Right atrium auricular region (tissue), 2 donors: Measurements from ENCODE around the gene PRDM16. TPM values are rescaled to one million over a fixed set of nuclear protein-coding genes. Genes with fewer than 3 reads are reported as not detected.

Experiments
- DNase-seq: peaks from one replicate; pipeline ENCODE4 v3.0.0-alpha.2; 2019; ENCODE audit warnings: low spot score
- H3K27ac ChIP-seq, 2 donors: fragments of 200-600 bp; sonication (generic); 1 replicate in 1 of 2; 2 replicates in 1 of 2; pipeline ENCODE4 v1.5.1; 2016 to 2019
- H3K27me3 ChIP-seq, 2 donors: fragments of 200-600 bp; sonication (generic); one replicate each; pipeline versions ENCODE4 v1.5.1 to v1.6.0; 2017 to 2019
- H3K36me3 ChIP-seq: fragments of 200-600 bp; sonication (generic); one replicate; pipeline ENCODE4 v1.5.1; 2016
- H3K4me1 ChIP-seq, 2 donors: fragments of 200-600 bp; sonication (generic); one replicate each; pipeline versions ENCODE4 v1.5.1 to v1.6.0; 2017 to 2019
- H3K4me3 ChIP-seq, 2 donors: fragments of 200-600 bp; sonication (generic); 1 replicate in 1 of 2; 2 replicates in 1 of 2; pipeline ENCODE4 v1.5.1; 2017 to 2019; ENCODE audit warnings: mild to moderate bottlenecking in 1 of 2, moderate library complexity in 1 of 2
- H3K9me3 ChIP-seq, 2 donors: fragments of 200-600 bp; sonication (generic); one replicate each; pipeline ENCODE4 v1.5.1; 2019
- CTCF ChIP-seq, 2 donors: fragments of 200-600 bp; sonication (generic); IDR thresholded peaks; one replicate each; pipeline ENCODE4 v1.5.1; 2019; ENCODE audit warnings: antibody characterized with exemption in 2 of 2
- total RNA-seq, 2 donors: library from RNA; depleted of rRNA; stranded (reverse); fragments of >200 nt; gene quantifications; one replicate each; pipeline ENCODE4 v1.1.0, GENCODE V29; 2016

PRDM16 gene
- total RNA-seq, 2 donors from 2014 or later: 0.22 to 3.3 TPM

DNA sequence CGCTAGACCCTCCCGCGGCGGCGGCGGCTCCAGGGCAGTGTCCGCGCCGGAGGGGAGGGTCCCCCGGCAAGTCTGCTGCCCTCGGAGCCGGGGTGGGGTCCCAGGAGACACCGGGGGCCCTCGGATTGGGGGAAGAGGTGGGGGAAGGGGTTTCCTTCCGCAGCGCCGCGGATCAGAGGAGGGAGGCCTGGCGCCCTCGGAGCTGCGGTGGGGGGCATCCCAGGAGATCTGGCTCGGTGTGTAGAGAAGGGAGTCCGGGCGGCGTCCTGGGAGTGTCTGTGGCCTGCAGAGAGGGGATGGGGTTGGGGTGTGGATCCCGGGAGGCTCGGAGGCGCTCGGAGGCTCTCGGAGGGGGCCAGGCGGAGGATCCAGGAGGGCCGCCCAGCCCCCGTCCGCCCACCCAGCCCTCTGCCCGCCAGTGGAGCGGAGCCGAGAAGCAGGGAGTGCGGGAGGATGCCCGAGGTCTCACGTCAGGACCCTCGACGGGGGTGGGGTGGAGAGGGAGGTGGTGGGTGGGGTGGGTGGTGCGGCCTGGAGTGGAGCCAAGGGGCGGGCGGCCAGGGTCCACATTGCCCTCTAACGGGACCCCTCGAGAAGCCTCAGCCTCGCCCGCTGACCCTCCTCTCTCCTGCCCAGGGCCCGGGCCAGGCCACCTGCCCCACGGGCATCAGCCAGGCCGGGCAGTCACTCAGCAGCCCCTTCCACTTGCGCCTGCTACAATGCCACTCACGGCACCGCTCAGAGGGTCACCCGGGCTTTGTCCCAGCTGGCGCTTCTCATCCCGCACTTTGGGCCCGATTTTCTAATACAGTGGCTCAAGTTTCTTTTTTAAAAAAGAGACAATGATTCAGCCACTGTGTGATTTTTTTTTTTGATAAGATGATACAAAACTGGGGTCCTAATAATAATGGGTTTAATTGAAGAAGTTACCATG, 325.3 kb downstream of the PRDM16 start:
- Histone ChIP-seq H3K27ac (peak overlapping the region; percentile 55 to 70), H3K9me3 (no peaks in the 10 kb centered on the region), H3K4me3 (peak overlapping the region; percentile 37 to 46), H3K36me3 (no peaks in the 10 kb centered on the region), H3K27me3 (peaks cover 4 to 9% of the 10 kb centered on the region in 2 donors), H3K4me1 (peaks cover 0 to 20% of the 10 kb centered on the region in 2 donors)
- DNase-seq: no peak
- TF ChIP-seq CTCF (IDR thresholded peaks at IDR 0.05): no peak

GRCh38 chr1:3396411-3396810, 327.4 kb downstream of the PRDM16 start:
- no peak overlapping the region for H3K4me3 ChIP-seq
- no peak for TF ChIP-seq CTCF (IDR thresholded peaks at IDR 0.05)
- H3K9me3 ChIP-seq: no peaks in the 10 kb centered on the region
- H3K4me1 ChIP-seq: peaks cover 0 to 20% of the 10 kb centered on the region in 2 donors
- H3K27ac ChIP-seq: no peak overlapping the region
- no peaks in the 10 kb centered on the region for H3K36me3 ChIP-seq
- peaks cover 4 to 9% of the 10 kb centered on the region in 2 donors for H3K27me3 ChIP-seq
- no peak for DNase-seq

GRCh38 chr1:3397311-3397710, 328.3 kb downstream of the PRDM16 start:
- DNase-seq: no peak
- Histone ChIP-seq H3K27ac (no peak overlapping the region), H3K9me3 (no peaks in the 10 kb centered on the region), H3K36me3 (no peaks in the 10 kb centered on the region), H3K4me3 (no peak overlapping the region), H3K27me3 (peaks cover 4 to 9% of the 10 kb centered on the region in 2 donors), H3K4me1 (peaks cover 0 to 20% of the 10 kb centered on the region in 2 donors)
- no peak for TF ChIP-seq CTCF (IDR thresholded peaks at IDR 0.05)

DNA sequence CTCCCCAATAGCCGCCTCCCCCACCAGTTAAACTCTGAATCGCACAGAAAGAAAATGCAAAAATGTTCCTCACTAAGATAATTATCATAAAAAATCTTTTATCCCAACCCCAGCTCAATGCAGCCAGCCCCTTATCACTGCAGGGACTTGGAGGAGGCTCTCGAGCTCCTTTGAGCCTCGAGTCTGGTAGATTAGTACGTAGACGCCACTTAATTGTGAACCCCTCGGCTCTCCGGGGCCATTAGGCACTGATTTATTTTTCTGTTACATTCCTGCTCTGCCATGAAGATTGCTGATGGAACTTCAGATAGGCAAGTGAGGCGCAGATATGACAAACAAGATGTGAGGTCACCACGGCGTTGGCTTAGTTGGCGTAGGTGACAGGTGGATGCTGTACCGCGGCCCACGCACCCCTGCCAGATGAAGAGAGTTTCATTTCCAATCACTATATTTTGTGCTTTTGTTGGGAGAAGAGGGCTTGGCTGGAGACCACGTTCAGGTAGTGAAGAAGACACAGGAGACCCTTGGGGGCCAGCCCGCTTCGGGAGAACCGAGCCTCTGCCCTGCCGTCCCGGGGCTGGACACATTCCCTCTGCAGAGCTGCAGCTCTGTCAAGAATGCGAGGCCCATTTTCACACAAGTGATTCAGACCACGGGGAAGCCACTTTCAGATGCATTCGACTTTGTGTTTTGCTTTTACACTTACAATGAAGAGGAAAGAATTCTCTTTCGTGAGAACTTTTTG, 329.6 kb downstream of the PRDM16 start:
- no peak overlapping the region for H3K4me3 ChIP-seq
- peaks cover 4 to 9% of the 10 kb centered on the region in 2 donors for H3K27me3 ChIP-seq
- no peak for TF ChIP-seq CTCF (IDR thresholded peaks at IDR 0.05)
- no peaks in the 10 kb centered on the region for H3K9me3 ChIP-seq
- no peak overlapping the region for H3K27ac ChIP-seq
- no peaks in the 10 kb centered on the region for H3K36me3 ChIP-seq
- no peak for DNase-seq
- H3K4me1 ChIP-seq: peaks cover 0 to 10% of the 10 kb centered on the region in 2 donors

DNA sequence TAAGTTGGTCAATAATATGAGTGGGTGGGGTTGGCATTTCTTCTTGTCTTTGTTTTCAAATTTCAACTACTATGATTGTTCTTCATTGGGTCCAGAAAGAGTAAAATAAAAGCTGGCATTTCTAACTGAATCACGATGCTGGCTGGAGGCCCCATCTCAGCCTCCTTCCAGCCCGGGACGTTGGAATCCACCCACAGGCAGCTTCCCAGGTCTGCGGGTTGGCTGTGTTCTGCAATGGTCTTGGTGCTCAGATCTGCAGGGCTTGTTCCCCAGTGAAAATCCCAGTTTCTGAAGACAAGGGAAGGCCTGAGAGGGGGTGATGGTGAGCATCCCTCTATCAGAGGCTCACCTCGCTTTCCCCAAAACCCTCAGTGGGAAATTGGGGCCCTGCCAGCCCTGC, 330.7 kb downstream of the PRDM16 start:
- Histone ChIP-seq H3K36me3 (no peaks in the 10 kb centered on the region), H3K27ac (no peak overlapping the region), H3K9me3 (no peaks in the 10 kb centered on the region), H3K4me1 (no peaks in the 10 kb centered on the region), H3K4me3 (no peak overlapping the region), H3K27me3 (no peaks in the 10 kb centered on the region)
- no peak for DNase-seq
- TF ChIP-seq CTCF (IDR thresholded peaks at IDR 0.05): no peak
